K562 (cell line): Measurements from ENCODE around the gene IGF2BP1. TPM values are rescaled to one million over a fixed set of nuclear protein-coding genes. Genes with fewer than 3 reads are reported as not detected.
"Not testable (repeated sequence)": the region's sequence is repeated elsewhere in the genome, so short reads cannot be mapped to it uniquely, and the experiment has no call there.

ENCODE experiments used
- ATAC-seq: fragments of 200-7000 bp; cut with Tn5 transposase; 3 replicates; pipeline ENCODE4 v1.9.1; 2020; ENCODE audit warnings: moderate library complexity
- BruUV-seq: library from RNA; stranded (reverse); fragments of 400-500 nt; replicated peaks from 2 replicates; lab custom pipeline; 2021; lab: Mats Ljungman, UMichigan
- CTCF ChIA-PET: fragments of 300-600 bp; formaldehyde crosslinking; extraction: SDS; loops from one replicate; lab custom pipeline; 2021; ENCODE audit warnings: low intra/inter-chr PET ratio; lab: Yijun Ruan, JAX
- POLR2A ChIA-PET: fragments of 300-600, 350-650 bp; sonication (Branson Sonifier 250); formaldehyde crosslinking; extraction: SDS; loops from one replicate; lab custom pipeline; 2021; ENCODE audit warnings: antibody characterized with exemption, inconsistent platforms; lab: Yijun Ruan, JAX
- DNase-seq, 4 experiments: peaks; one replicate each; pipeline versions ENCODE4 v3.0.0 to v3.0.0-alpha.2; 2011 to 2018; ENCODE audit warnings: low spot score in 3 of 4, mixed read lengths in 3 of 4; ENCODE audit errors: extremely low read depth in 1 of 4
- FAIRE-seq: peaks from 2 replicates; lab custom pipeline; 2011; peaks lifted over from hg19 to GRCh38; lab: Jason Lieb, UNC
- H2AFZ ChIP-seq: 2 replicates; pipeline ENCODE4 v1.6.0; 2011; ENCODE audit warnings: low read depth, low read length, control low read depth, inconsistent platforms
- H3K27ac ChIP-seq: fragments of 200-600 bp; 3 replicates; pipeline ENCODE4 v1.8.0; 2011; ENCODE audit warnings: low read depth, mild to moderate bottlenecking, control low read depth, inconsistent platforms, low read length, moderate library complexity, mixed read lengths; ENCODE audit errors: extremely low read depth
- H3K27me3 ChIP-seq, 2 experiments: fragments of 300-600 bp in 1 of 2; 2 replicates in 1 of 2; 3 replicates in 1 of 2; pipeline versions ENCODE4 v1.6.0 to v1.8.0; 2011; ENCODE audit warnings: inconsistent platforms in 2 of 2, low read length in 2 of 2, mild to moderate bottlenecking in 1 of 2, mixed read lengths in 1 of 2, moderate library complexity in 1 of 2; ENCODE audit not compliant: control insufficient read depth in 2 of 2, insufficient read depth in 2 of 2
- H3K36me3 ChIP-seq: fragments of 300-600 bp; 3 replicates; pipeline ENCODE4 v1.8.0; 2011; ENCODE audit warnings: mild to moderate bottlenecking, low read length, inconsistent platforms; ENCODE audit not compliant: control insufficient read depth, insufficient read depth
- H3K4me1 ChIP-seq, 2 experiments: fragments of 200-600 bp in 1 of 2; replicated peaks in 1 of 2; 2 replicates in 1 of 2; 3 replicates in 1 of 2; pipeline versions ENCODE4 v1.5.1 to v1.8.0; 2011; ENCODE audit warnings: inconsistent platforms in 2 of 2, low read length in 2 of 2, mild to moderate bottlenecking in 1 of 2, mixed read lengths in 1 of 2, moderate library complexity in 1 of 2; ENCODE audit not compliant: control insufficient read depth in 2 of 2, insufficient read depth in 2 of 2
- H3K4me2 ChIP-seq: 2 replicates; pipeline ENCODE4 v1.6.1; 2011; ENCODE audit warnings: low read length, control low read depth, inconsistent platforms, mixed read lengths; ENCODE audit not compliant: insufficient read depth
- H3K4me3 ChIP-seq: fragments of 200-600 bp; sonication (generic), shearing (Covaris generic); 2 replicates; pipeline ENCODE4 v1.5.1; 2016; ENCODE audit warnings: control low read depth, inconsistent platforms
- H3K79me2 ChIP-seq: fragments of 200-600 bp; 3 replicates; pipeline ENCODE4 v1.8.0; 2011; ENCODE audit warnings: low read length, inconsistent platforms; ENCODE audit not compliant: control insufficient read depth, insufficient read depth
- H3K9ac ChIP-seq, 2 experiments: 2 replicates each; pipeline versions ENCODE4 v1.6.0 to v1.6.1; 2011; ENCODE audit warnings: low read depth in 2 of 2, low read length in 2 of 2, control low read depth in 1 of 2, inconsistent platforms in 1 of 2, mild to moderate bottlenecking in 1 of 2, mixed read lengths in 1 of 2; ENCODE audit not compliant: insufficient read depth in 1 of 2
- H3K9me1 ChIP-seq: one replicate; pipeline ENCODE4 v1.6.0; 2011; ENCODE audit warnings: inconsistent platforms, mild to moderate bottlenecking, low read length, moderate library complexity; ENCODE audit not compliant: control insufficient read depth, insufficient read depth
- H3K9me3 ChIP-seq: replicated peaks from 2 replicates; pipeline ENCODE4 v1.5.1; 2011; ENCODE audit warnings: low read depth, low read length, inconsistent platforms; ENCODE audit not compliant: control insufficient read depth, insufficient read depth
- H4K20me1 ChIP-seq: replicated peaks from 2 replicates; pipeline ENCODE4 v1.6.1; 2011; ENCODE audit warnings: low read length, inconsistent platforms, mixed read lengths; ENCODE audit not compliant: control insufficient read depth, insufficient read depth
- E2F6 ChIP-seq, 2 experiments: IDR thresholded peaks; 2 replicates each; pipeline ENCODE4 v1.6.1; 2011; ENCODE audit warnings: borderline replicate concordance in 1 of 2, control low read depth in 1 of 2, low read depth in 1 of 2, low read length in 1 of 2, mild to moderate bottlenecking in 1 of 2, mixed read lengths in 1 of 2, moderate library complexity in 1 of 2; ENCODE audit not compliant: insufficient read depth in 1 of 2, insufficient read length in 1 of 2, poor library complexity in 1 of 2, severe bottlenecking in 1 of 2; ENCODE audit errors: extremely low read depth in 1 of 2
- FOXA3 ChIP-seq, 2 experiments: fragments of 450-650 bp in 1 of 2; sonication (generic) in 1 of 2; formaldehyde crosslinking; IDR thresholded peaks in 1 of 2; conservative IDR thresholded peaks in 1 of 2; 2 replicates each; pipeline versions ENCODE4 v1.4.0 to v1.8.0; 2020 to 2022; ENCODE audit warnings: mild to moderate bottlenecking in 2 of 2, missing genetic modification reagents in 1 of 2
- KDM1A ChIP-seq, 2 experiments: fragments of 450-650 bp; IDR thresholded peaks; 2 replicates each; pipeline ENCODE4 v1.6.1; 2016; ENCODE audit warnings: mild to moderate bottlenecking in 2 of 2
- MAFF ChIP-seq: IDR thresholded peaks from 2 replicates; pipeline ENCODE4 v1.6.1; 2012; ENCODE audit warnings: low read length, improper control_type of control experiment
- NR2C1 ChIP-seq, 2 experiments: fragments of 450-650 bp; IDR thresholded peaks; 2 replicates each; pipeline ENCODE4 v1.6.1; 2017; ENCODE audit warnings: mild to moderate bottlenecking in 2 of 2, antibody characterized with exemption in 1 of 2, inconsistent platforms in 1 of 2, missing compliant biosample characterization in 1 of 2, missing genetic modification characterization in 1 of 2
- PHF21A ChIP-seq: fragments of 450-650 bp; IDR thresholded peaks from 2 replicates; pipeline ENCODE4 v1.6.1; 2017; ENCODE audit warnings: low read depth, borderline replicate concordance
- POLR3G ChIP-seq: IDR thresholded peaks from 2 replicates; pipeline ENCODE4 v1.6.1; 2011; ENCODE audit not compliant: insufficient read length, insufficient replicate concordance; ENCODE audit errors: extremely low read depth
- SNIP1 ChIP-seq: fragments of 450-650 bp; IDR thresholded peaks from 2 replicates; pipeline ENCODE4 v1.7.1; 2017; ENCODE audit warnings: low read depth, mild to moderate bottlenecking
- TEAD4 ChIP-seq, 2 experiments: sonication (generic) in 1 of 2; formaldehyde crosslinking in 1 of 2; IDR thresholded peaks; 2 replicates each; pipeline versions ENCODE4 v1.6.1 to v1.8.0; 2012 to 2022; ENCODE audit warnings: borderline replicate concordance in 1 of 2, inconsistent platforms in 1 of 2, low read length in 1 of 2, mild to moderate bottlenecking in 1 of 2, missing genetic modification reagents in 1 of 2
- ZNF354B ChIP-seq: fragments of 250-450 bp; sonication (Bioruptor Pico); IDR thresholded peaks from 2 replicates; pipeline ENCODE4 v1.4.0; 2020
- WGBS: fragments of 100-300 bp; shearing (Covaris generic); methylation state at CpG from one replicate; pipeline ENCODE4 v1.1.6; 2016; ENCODE audit warnings: low coverage, mixed read lengths; ENCODE audit not compliant: insufficient coverage; ENCODE audit errors: missing lambda C conversion rate; 5-methylcytosine and 5-hydroxymethylcytosine counted together
- in situ Hi-C: fragments of 300-500 bp; cut with MboI; formaldehyde crosslinking; loops from 4 replicates; pipeline ENCODE4 v1.15.0; 2018; ENCODE audit warnings: inconsistent platforms, mixed read lengths
- intact Hi-C: fragments of 100-400 bp; cut with micrococcal nuclease; formaldehyde crosslinking; loops from 2 replicates; pipeline ENCODE4 v1.14.2; 2022
- polyA plus RNA-seq, 8 experiments: library from polyadenylated mRNA; depleted of rRNA in 4 of 8; stranded (reverse) in 5 of 8; unstranded in 3 of 8; fragments of >200 nt; fragmentation: Nextera tagmentation in 2 of 8; fragmentation: Illumina TruSeq in 1 of 8; extraction: Ambion mirVana in 2 of 8; extraction: Trizol in 1 of 8; gene quantifications; 2 replicates each; pipeline versions ENCODE4 v1.2.1 to v1.2.3, GENCODE V29; 2011 to 2014; ENCODE audit warnings: inconsistent platforms in 1 of 8, missing spikeins in 1 of 8
- total RNA-seq, 7 experiments: library from RNA; depleted of rRNA in 6 of 7; stranded (reverse); fragments of >200 nt in 6 of 7; fragmentation: Illumina TruSeq in 2 of 7; extraction: Trizol in 2 of 7; gene quantifications; 2 replicates each; pipeline versions ENCODE4 v1.2.1 to v1.2.3, GENCODE V29; 2011 to 2021; ENCODE audit warnings: low replicate concordance in 1 of 7

The IGF2BP1 gene
- total and polyA plus RNA-seq, 9 of the 15 experiments (the other 6 are each of a cell fraction or from before 2014, with no cell fraction given): 13.0 to 318 (median 53.6) TPM

GRCh38 chr17:49082231-49082630 lies 85.0 kb downstream of the IGF2BP1 start:
- CTCF ChIA-PET: no interaction called here
- BruUV-seq: no TSS peak
- H3K27me3 ChIP-seq: peaks cover 23 to 30% of the 10 kb centered on the region in 2 experiments; a peak in 4 of 5 replicates
- no peak overlapping the region for H3K4me3 ChIP-seq
- in situ Hi-C loops: no loop called here
- H4K20me1 ChIP-seq: no peaks in the 10 kb centered on the region
- DNase-seq: no peak
- no peaks in the 10 kb centered on the region for H3K36me3 ChIP-seq
- H3K27ac ChIP-seq: no peak overlapping the region
- intact Hi-C loops: no loop called here
- no peak for ATAC-seq
- no peak overlapping the region for H3K4me2 ChIP-seq
- no peak overlapping the region for H3K9ac ChIP-seq
- H3K9me3 ChIP-seq: no peaks in the 10 kb centered on the region
- TF ChIP-seq PHF21A: no peak
- no peak for TF ChIP-seq E2F6 (IDR thresholded peaks at IDR 0.05; ENCODE audit: borderline replicate concordance in 1 of 2, extremely low read depth in 1 of 2, insufficient read depth in 1 of 2, insufficient read length in 1 of 2, low read depth in 1 of 2, low read length in 1 of 2, poor library complexity in 1 of 2, severe bottlenecking in 1 of 2)
- no peak for TF ChIP-seq SNIP1
- no peak for TF ChIP-seq POLR3G
- no peak for TF ChIP-seq FOXA3 (CRISPR knock-in tag; conservative IDR thresholded peaks at IDR 0.05 in 1 of 2, IDR thresholded peaks at IDR 0.05 in 1 of 2)
- TF ChIP-seq NR2C1 (IDR thresholded peaks at IDR 0.05): no peak
- TF ChIP-seq NR2C1 (tag; IDR thresholded peaks at IDR 0.05): no peak
- TF ChIP-seq TEAD4 (IDR thresholded peaks at IDR 0.05; ENCODE audit: low read length): no peak
- no peak for TF ChIP-seq TEAD4 (CRISPR knock-in tag; IDR thresholded peaks at IDR 0.05; ENCODE audit: borderline replicate concordance)
- TF ChIP-seq KDM1A (IDR thresholded peaks at IDR 0.05): no peak
- TF ChIP-seq ZNF354B (CRISPR knock-in tag): no peak
- no peak for TF ChIP-seq MAFF
- H2AFZ ChIP-seq: no peak overlapping the region
- no peak for FAIRE-seq
- POLR2A ChIA-PET: no interaction called here
- peaks cover 0 to 5% of the 10 kb centered on the region in 2 experiments; a peak in 1 of 5 replicates for H3K4me1 ChIP-seq
- no peaks in the 10 kb centered on the region for H3K9me1 ChIP-seq
- no peaks in the 10 kb centered on the region for H3K79me2 ChIP-seq
- WGBS: 3% methylated on average over 5 of the region's 5 CpGs

- POLR2A ChIA-PET: interaction anchor here (1.1 kb wide), 1 partner anchor 11 kb away, joined by 3 read pairs; no protein-coding TSS in a partner anchor
Measured at GRCh38 chr17:49085046-49085445, 87.9 kb downstream of the IGF2BP1 start.

More at GRCh38 chr17:49085046-49085445, 87.9 kb downstream of the IGF2BP1 start:
- H3K4me3 ChIP-seq, H3K27ac ChIP-seq, H3K4me1 ChIP-seq, intact Hi-C loops, BruUV-seq, H3K9ac ChIP-seq, CTCF ChIA-PET, H2AFZ ChIP-seq, FAIRE-seq, H3K9me1 ChIP-seq, H4K20me1 ChIP-seq, ATAC-seq, H3K9me3 ChIP-seq, H3K79me2 ChIP-seq, H3K4me2 ChIP-seq, H3K36me3 ChIP-seq, DNase-seq, in situ Hi-C loops: not testable (repeated sequence)
- 2% methylated on average over 2 of the region's 2 CpGs for WGBS
- H3K27me3 ChIP-seq: peaks cover 10 to 17% of the 10 kb centered on the region in 2 experiments; a peak in 4 of 5 replicates
